Fibroblast of villous mesenchyme (primary cell): ENCODE data around the gene PATJ. TPM values are rescaled to one million over a fixed set of nuclear protein-coding genes. Genes with fewer than 3 reads are reported as not detected.

Experiments
- DNase-seq: peaks from one replicate; pipeline ENCODE4 v3.0.0-alpha.2; 2010; ENCODE audit warnings: low read depth
- H3K4me3 ChIP-seq: 2 replicates; pipeline ENCODE4 v1.5.1; 2011; ENCODE audit warnings: low read depth, mild to moderate bottlenecking, low read length
- total RNA-seq: library from RNA; depleted of rRNA; stranded (reverse); fragments of >200 nt; gene quantifications from 2 replicates; pipeline ENCODE4 v1.2.3, GENCODE V29; 2012
- TF ChIP-seq, protein P1 (sequence below): IDR thresholded peaks from 2 replicates; pipeline ENCODE4 v1.5.1; 2012; ENCODE audit warnings: low read depth, mild to moderate bottlenecking, low read length; ENCODE audit not compliant: insufficient read depth

Gene PATJ
- total RNA-seq, 1 donor = 9.5 TPM

DNA sequence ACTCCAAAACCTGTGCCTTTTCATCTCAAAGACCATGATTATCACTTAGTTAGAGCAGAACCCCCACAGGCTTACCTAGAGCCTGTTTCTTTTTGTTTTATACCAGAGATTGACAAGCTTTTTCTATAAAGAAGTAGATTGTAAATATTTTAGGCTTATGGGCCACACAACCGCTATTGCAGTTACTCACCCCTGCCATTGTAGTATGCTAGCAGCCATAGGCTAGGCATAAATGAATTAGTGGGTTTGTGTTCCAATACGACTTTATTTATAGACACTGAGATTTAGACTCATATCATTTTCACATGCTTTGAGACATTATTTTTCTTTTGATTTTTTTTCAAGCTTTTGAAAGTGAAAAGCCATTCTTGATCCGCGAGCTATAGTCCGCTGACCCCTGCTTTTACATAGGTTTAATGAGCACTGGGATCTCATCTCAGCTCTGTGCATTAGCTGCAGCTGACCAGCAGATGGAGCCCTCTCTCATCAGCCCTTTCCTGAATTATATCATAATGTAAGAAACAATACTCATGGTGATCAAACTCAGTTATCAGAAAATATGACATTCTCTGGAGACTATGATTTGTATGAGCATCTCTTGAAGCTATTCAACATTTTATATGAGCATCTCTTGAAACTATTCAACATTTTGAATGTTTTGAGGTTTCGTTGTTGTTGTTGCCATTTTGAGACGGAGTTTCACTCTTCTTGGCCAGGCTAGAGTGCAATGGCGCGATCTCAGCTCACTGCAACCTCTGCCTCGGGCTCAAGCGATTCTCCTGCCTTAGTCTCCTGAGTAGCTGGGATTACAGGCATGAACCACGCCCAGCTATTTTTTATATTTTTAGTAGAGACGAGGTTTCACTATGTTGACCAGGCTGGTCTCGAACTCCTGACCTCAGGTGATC, 340.4 kb downstream of the PATJ start:
- peak; percentile 42 for DNase-seq
- H3K4me3 ChIP-seq = no peak overlapping the region
- TF ChIP-seq, protein P1, sequence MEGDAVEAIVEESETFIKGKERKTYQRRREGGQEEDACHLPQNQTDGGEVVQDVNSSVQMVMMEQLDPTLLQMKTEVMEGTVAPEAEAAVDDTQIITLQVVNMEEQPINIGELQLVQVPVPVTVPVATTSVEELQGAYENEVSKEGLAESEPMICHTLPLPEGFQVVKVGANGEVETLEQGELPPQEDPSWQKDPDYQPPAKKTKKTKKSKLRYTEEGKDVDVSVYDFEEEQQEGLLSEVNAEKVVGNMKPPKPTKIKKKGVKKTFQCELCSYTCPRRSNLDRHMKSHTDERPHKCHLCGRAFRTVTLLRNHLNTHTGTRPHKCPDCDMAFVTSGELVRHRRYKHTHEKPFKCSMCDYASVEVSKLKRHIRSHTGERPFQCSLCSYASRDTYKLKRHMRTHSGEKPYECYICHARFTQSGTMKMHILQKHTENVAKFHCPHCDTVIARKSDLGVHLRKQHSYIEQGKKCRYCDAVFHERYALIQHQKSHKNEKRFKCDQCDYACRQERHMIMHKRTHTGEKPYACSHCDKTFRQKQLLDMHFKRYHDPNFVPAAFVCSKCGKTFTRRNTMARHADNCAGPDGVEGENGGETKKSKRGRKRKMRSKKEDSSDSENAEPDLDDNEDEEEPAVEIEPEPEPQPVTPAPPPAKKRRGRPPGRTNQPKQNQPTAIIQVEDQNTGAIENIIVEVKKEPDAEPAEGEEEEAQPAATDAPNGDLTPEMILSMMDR = peak; percentile 93

DNA sequence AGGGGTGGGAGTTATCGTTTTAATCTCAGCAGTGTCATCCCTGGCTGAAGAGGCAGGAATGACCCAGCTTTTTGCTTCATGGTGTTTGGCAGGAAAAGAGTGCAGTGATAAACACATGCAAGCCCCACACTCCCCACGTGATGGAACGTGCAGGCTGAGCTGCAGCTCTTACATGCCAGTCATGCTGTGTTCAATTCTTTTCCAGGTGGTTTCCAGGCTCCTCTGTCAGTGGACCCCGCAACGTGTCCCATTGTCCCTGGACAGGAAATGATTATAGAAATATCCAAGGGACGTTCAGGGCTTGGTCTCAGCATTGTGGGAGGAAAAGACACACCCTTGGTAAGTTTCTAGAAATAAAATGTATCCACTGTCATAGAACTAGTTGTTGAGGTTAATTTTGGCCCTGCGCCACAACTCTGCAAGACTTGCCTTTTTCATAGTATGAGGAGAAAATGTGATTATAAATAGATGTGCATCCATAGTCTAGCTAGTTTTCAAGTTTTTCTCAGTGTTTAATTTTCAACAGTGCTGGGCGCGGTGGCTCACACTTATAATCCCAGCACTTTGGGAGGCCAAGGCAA, 342.1 kb downstream of the PATJ start:
- H3K4me3 ChIP-seq = no peak overlapping the region
- TF ChIP-seq, protein P1 = no peak
- DNase-seq = no peak

DNA sequence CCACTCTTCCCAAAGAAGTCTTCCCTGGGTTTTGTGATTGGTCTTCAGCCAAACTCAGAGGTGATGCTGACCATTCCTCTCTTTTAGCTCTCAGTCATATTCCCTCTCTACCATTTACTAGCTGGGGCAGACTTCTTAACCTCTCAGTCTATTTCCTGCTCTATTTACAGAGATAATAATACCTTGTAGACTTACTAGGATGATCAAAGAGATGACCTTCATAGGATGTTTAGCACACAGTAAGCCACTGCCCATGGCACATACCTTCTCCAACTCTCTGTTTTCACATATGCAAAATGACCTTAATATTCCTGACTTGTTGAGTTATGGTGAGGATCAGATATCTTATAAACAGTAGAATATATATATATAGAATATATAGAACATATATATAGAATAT, 346.2 kb downstream of the PATJ start:
- TF ChIP-seq, protein P1 = no peak
- H3K4me3 ChIP-seq = no peak overlapping the region
- no peak for DNase-seq

DNA sequence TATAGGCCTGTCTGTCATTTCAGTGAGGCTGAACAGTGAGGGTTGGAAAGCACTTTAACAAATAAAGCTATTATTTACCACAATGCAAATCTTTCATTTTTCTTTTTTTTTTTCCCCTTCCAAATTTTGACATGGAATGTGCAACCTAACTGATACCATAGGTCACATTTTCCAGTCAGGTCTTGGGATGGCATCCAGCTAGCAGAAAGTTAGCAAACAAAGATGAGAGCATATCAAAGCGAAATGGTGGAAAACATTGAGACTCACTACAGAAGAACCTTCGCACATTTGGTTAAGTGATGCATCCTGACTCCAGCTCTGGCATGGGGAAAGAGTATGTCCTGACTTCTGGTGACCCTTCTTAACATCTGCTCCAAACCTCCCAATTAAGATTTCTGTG, 347.3 kb downstream of the PATJ start:
- no peak overlapping the region for H3K4me3 ChIP-seq
- TF ChIP-seq, protein P1 = no peak
- no peak for DNase-seq

DNA sequence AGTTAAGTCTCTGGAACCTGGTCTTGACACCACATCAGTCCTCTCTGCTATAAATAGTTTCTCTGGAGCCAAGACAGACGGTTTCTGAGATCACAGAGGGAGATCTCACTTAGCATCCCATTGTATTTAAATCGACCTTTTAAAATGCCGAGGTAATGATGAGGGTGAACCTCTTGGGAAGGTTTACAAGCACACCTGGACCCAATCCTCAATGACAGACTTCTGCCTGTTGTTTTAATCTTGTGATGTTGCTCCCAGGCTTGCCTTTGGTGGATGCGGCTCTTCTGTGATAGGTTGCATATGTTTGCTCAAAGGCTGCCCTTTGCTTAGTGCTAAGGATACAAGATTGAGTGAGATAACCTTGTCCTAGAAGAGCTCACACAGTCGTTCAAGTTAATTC, 347.7 kb downstream of the PATJ start:
- TF ChIP-seq, protein P1 = no peak

DNA sequence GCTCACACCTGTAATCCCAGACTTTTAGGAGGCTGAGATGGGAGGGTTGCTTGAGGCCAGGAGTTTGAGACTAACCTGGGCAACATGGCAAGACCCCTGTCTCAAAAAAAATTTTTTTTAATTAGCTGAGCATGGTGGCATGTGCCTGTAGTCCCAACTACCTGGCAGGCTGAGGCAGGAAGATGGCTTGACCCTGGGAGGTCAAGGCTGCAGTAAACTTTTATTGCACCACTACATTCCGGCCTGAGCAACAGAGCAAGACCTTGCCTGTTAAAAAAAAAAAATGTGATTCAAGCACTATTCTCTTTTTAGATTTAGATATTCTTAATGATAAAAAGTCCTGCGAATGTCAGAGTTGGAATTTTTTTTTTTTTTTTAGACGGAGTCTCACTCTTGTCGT, 349.8 kb downstream of the PATJ start:
- TF ChIP-seq, protein P1 = no peak
- DNase-seq = no peak
- no peak overlapping the region for H3K4me3 ChIP-seq

More for the DNA sequence above, 347.7 kb downstream of the PATJ start:
- no peak overlapping the region for H3K4me3 ChIP-seq
- no peak for DNase-seq
